MM.1S (cell line): ENCODE measurements around the gene DNER.

Experiments used
- DNase-seq: peaks from one replicate; pipeline ENCODE4 v3.0.0-alpha.2; 2015
- H2AFZ ChIP-seq: fragments of 300-600 bp; sonication (generic); 2 replicates; pipeline ENCODE4 v1.6.0; 2016; ENCODE audit warnings: antibody characterized with exemption, low read length
- H3F3A ChIP-seq: fragments of 300-600 bp; sonication (generic); 2 replicates; pipeline ENCODE4 v1.6.1; 2016; ENCODE audit warnings: mild to moderate bottlenecking, antibody characterized with exemption, low read length, moderate library complexity, mixed read lengths; ENCODE audit not compliant: insufficient read depth
- H3K27ac ChIP-seq: fragments of 300-600 bp; sonication (generic); 2 replicates; pipeline ENCODE4 v1.5.1; 2016; ENCODE audit warnings: mild to moderate bottlenecking, low read length
- H3K27me3 ChIP-seq: fragments of 300-600 bp; sonication (generic); replicated peaks from 2 replicates; pipeline ENCODE4 v1.6.0; 2016; ENCODE audit warnings: low read length; ENCODE audit not compliant: insufficient read depth
- H3K36me3 ChIP-seq: fragments of 300-600 bp; sonication (generic); replicated peaks from 2 replicates; pipeline ENCODE4 v1.6.1; 2016; ENCODE audit warnings: mild to moderate bottlenecking, low read length, mixed read lengths; ENCODE audit not compliant: insufficient read depth
- H3K4me1 ChIP-seq: fragments of 300-600 bp; sonication (generic); 2 replicates; pipeline ENCODE4 v1.6.1; 2016; ENCODE audit warnings: low read length, mixed read lengths
- H3K4me2 ChIP-seq: fragments of 300-600 bp; sonication (generic); 2 replicates; pipeline ENCODE4 v1.6.0; 2016; ENCODE audit warnings: low read depth, low read length
- H3K4me3 ChIP-seq: fragments of 300-600 bp; sonication (generic); 2 replicates; pipeline ENCODE4 v1.5.1; 2016; ENCODE audit warnings: low read length, mixed read lengths
- H3K79me2 ChIP-seq: fragments of 300-600 bp; sonication (generic); 2 replicates; pipeline ENCODE4 v1.6.1; 2016; ENCODE audit warnings: mixed run types, low read length, mixed read lengths
- H3K9ac ChIP-seq: fragments of 300-600 bp; sonication (generic); 2 replicates; pipeline ENCODE4 v1.6.1; 2016; ENCODE audit warnings: low read length, mixed read lengths
- H3K9me2 ChIP-seq: fragments of 300-600 bp; sonication (generic); replicated peaks from 2 replicates; pipeline ENCODE4 v1.6.1; 2016; ENCODE audit warnings: mild to moderate bottlenecking, low read length, mixed read lengths; ENCODE audit not compliant: insufficient read depth
- H3K9me3 ChIP-seq: fragments of 300-600 bp; sonication (generic); replicated peaks from 2 replicates; pipeline ENCODE4 v1.6.1; 2016; ENCODE audit warnings: mild to moderate bottlenecking, low read length, mixed read lengths; ENCODE audit not compliant: insufficient read depth
- H4K20me1 ChIP-seq: fragments of 300-600 bp; sonication (generic); 2 replicates; pipeline ENCODE4 v1.6.1; 2016; ENCODE audit warnings: mild to moderate bottlenecking, low read length, moderate library complexity, mixed read lengths; ENCODE audit not compliant: insufficient read depth
- EZH2 ChIP-seq: fragments of 300-600 bp; sonication (generic); optimal IDR thresholded peaks from 2 replicates; pipeline ENCODE3; 2017; ENCODE audit warnings: low read depth, mild to moderate bottlenecking, antibody characterized with exemption, low read length, mixed read lengths
- EZH2phosphoT487 ChIP-seq: fragments of 300-600 bp; sonication (generic); IDR thresholded peaks from 2 replicates; pipeline ENCODE4 v1.6.1; 2018; ENCODE audit warnings: antibody characterized with exemption, low read length
- TF ChIP-seq, protein P1 (sequence below): fragments of 300-600 bp; sonication (generic); IDR thresholded peaks from 2 replicates; pipeline ENCODE4 v1.5.1; 2016; ENCODE audit warnings: antibody characterized with exemption, low read length, mixed read lengths

Gene DNER

DNA sequence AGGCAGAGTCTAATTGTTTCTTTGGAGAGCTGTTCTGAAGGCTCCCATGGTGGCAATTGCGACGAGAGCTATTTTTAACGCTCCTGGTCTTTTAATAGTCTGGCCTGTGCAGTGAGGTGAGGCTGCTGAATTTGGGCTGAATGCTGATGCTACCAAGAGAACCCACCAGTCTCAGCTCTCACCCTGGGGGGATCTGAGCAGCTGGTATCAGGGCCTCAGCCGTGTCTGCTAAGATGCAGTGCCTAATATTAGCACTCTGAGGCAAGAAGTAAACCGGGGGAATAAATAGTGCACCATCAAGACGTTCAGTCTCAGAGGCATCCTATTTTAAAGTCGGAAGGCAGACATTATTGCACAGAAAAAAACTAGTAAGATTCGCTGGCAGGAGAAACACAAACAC lies 228.5 kb downstream of the DNER start:
- Histone ChIP-seq H3K9me3 (no peaks in the 10 kb centered on the region), H3K27ac (no peak overlapping the region), H3K4me1 (no peaks in the 10 kb centered on the region), H3F3A (no peaks in the 10 kb centered on the region), H3K4me2 (no peak overlapping the region), H3K4me3 (no peak overlapping the region), H3K27me3 (no peaks in the 10 kb centered on the region), H3K79me2 (no peaks in the 10 kb centered on the region), H3K9ac (no peak overlapping the region), H4K20me1 (no peaks in the 10 kb centered on the region), H2AFZ (no peak overlapping the region), H3K36me3 (no peaks in the 10 kb centered on the region), H3K9me2 (no peaks in the 10 kb centered on the region)
- no peak for TF ChIP-seq EZH2
- TF ChIP-seq, protein P1, sequence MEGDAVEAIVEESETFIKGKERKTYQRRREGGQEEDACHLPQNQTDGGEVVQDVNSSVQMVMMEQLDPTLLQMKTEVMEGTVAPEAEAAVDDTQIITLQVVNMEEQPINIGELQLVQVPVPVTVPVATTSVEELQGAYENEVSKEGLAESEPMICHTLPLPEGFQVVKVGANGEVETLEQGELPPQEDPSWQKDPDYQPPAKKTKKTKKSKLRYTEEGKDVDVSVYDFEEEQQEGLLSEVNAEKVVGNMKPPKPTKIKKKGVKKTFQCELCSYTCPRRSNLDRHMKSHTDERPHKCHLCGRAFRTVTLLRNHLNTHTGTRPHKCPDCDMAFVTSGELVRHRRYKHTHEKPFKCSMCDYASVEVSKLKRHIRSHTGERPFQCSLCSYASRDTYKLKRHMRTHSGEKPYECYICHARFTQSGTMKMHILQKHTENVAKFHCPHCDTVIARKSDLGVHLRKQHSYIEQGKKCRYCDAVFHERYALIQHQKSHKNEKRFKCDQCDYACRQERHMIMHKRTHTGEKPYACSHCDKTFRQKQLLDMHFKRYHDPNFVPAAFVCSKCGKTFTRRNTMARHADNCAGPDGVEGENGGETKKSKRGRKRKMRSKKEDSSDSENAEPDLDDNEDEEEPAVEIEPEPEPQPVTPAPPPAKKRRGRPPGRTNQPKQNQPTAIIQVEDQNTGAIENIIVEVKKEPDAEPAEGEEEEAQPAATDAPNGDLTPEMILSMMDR: no peak
- no peak for TF ChIP-seq EZH2phosphoT487
- no peak for DNase-seq

DNA sequence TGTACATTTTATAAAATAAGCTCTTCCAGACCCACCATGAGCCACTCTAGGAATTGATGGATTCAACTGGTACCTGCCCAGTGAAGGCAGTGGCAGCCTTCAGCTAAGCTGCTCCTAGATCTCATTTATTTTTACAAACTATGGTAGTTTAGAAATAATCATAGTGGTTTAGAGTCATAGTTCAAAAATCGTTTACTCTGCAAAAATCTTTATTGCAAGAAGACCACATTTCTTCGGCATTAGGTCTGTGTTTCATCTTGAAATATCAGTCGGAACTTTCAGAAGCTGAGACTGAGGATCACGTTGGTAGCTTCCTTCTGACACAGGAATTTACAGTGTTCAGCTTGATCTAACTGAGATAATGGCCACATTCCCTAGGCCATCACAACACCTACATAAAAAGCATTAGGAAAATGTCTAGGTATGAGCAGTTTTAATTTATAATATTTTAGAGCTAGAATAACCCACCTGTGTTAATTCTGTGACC lies 237.0 kb downstream of the DNER start:
- no peaks in the 10 kb centered on the region for H3K4me1 ChIP-seq
- no peak overlapping the region for H2AFZ ChIP-seq
- no peak for DNase-seq
- no peaks in the 10 kb centered on the region for H3K27me3 ChIP-seq
- H3K9me2 ChIP-seq: no peaks in the 10 kb centered on the region
- no peaks in the 10 kb centered on the region for H4K20me1 ChIP-seq
- no peaks in the 10 kb centered on the region for H3K9me3 ChIP-seq
- H3K27ac ChIP-seq: no peak overlapping the region
- no peak overlapping the region for H3K4me3 ChIP-seq
- H3K4me2 ChIP-seq: no peak overlapping the region
- H3K9ac ChIP-seq: no peak overlapping the region
- H3K79me2 ChIP-seq: no peaks in the 10 kb centered on the region
- TF ChIP-seq EZH2 (no peak), EZH2phosphoT487 (no peak)
- TF ChIP-seq, protein P1: no peak
- no peaks in the 10 kb centered on the region for H3F3A ChIP-seq
- H3K36me3 ChIP-seq: no peaks in the 10 kb centered on the region

DNA sequence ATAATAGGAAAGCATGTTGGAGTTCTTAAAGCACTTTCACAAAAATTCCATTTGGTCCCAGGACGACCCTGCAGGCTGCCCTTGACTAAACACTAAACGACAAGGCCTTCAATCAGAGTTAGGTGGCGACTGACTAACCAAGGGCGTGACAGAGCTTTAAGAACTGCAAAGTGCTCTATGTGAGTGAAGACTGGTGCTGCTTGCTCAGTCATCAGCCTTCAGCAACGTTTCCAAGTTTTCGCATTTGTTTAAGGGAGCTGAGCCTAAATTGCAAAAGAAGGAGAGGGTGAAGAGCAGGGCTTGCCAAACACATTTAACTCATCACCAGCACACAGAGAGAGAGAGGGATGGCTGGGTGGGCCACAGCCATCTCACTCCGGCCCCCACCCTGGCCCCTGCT lies 238.6 kb downstream of the DNER start:
- no peaks in the 10 kb centered on the region for H3K4me1 ChIP-seq
- H3K36me3 ChIP-seq: no peaks in the 10 kb centered on the region
- no peaks in the 10 kb centered on the region for H4K20me1 ChIP-seq
- H3K79me2 ChIP-seq: no peaks in the 10 kb centered on the region
- no peak overlapping the region for H3K4me3 ChIP-seq
- H3K4me2 ChIP-seq: no peak overlapping the region
- TF ChIP-seq, protein P1: no peak
- TF ChIP-seq EZH2: no peak
- no peak for TF ChIP-seq EZH2phosphoT487
- no peak overlapping the region for H3K27ac ChIP-seq
- no peak overlapping the region for H3K9ac ChIP-seq
- no peak overlapping the region for H2AFZ ChIP-seq
- H3K27me3 ChIP-seq: no peaks in the 10 kb centered on the region
- no peak for DNase-seq
- H3K9me2 ChIP-seq: no peaks in the 10 kb centered on the region
- H3K9me3 ChIP-seq: no peaks in the 10 kb centered on the region
- H3F3A ChIP-seq: no peaks in the 10 kb centered on the region
